Esophagus muscularis mucosa (tissue), 3 donors: ENCODE data around the gene DSCAM.

ENCODE experiments used
- CTCF ChIP-seq, 3 experiments: fragments of 200-600 bp in 2 of 3; fragments of 450-650 bp in 1 of 3; sonication (generic) in 2 of 3; IDR thresholded peaks; one replicate each; pipeline ENCODE4 v1.5.1; 2017 to 2019; ENCODE audit warnings: antibody characterized with exemption in 3 of 3, mild to moderate bottlenecking in 2 of 3, moderate library complexity in 1 of 3
- POLR2A ChIP-seq: fragments of 450-650 bp; IDR thresholded peaks from one replicate; pipeline ENCODE4 v1.6.1; 2017; ENCODE audit warnings: antibody characterized with exemption, moderate library complexity, mild to moderate bottlenecking, low read depth

DNA sequence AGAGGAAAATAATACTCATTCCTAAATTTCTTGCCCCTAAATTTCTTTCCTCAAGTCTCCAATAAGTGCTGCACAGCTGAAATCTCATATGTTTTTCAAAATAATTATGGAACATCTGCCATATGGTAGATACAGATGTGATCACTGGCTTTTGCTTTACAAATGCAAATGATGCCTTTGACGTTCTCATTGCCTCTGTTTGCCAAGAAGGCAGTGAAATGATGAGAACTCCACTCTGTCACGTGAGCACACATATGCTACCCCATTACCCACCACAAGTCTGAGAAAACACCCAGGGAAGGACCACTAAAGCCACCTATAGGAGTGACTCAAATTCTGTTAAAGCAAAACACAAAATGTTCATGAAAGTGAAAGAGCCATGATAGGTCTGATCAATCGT is 43.9 kb downstream of the DSCAM start:
- TF ChIP-seq POLR2A, result no peak
- TF ChIP-seq CTCF (IDR thresholded peaks at IDR 0.05), result no peak
